ENCODE data around the gene GPR18. TPM values are rescaled to one million over a fixed set of nuclear protein-coding genes. Genes with fewer than 3 reads are reported as not detected.

The GPR18 gene
- total and polyA plus RNA-seq, 2 of the 13 experiments (the other 11 are each of a cell fraction or from before 2014, with no cell fraction given): not detected

GRCh38 chr13:99231721-99232120, 26.5 kb downstream of the GPR18 start:
- no TSS peak for BruUV-seq (replicated peaks)
- no peaks in the 10 kb centered on the region for H3K27me3 ChIP-seq (ENCODE audit: control insufficient read depth in 1 of 2, insufficient read depth in 2 of 2, low read length in 2 of 2)
- ChIA-PET POLR2A (interaction anchor here (1.4 kb wide), 1 partner anchor 31 kb away, joined by 4 read pairs; the partner anchor contains the start of gene UBAC2), CTCF (ENCODE audit: low intra/inter-chr PET ratio, low total read pairs) (no interaction called here)
- H3K9me3 ChIP-seq (ENCODE audit: low read length): no peaks in the 10 kb centered on the region
- H3K4me1 ChIP-seq (ENCODE audit: insufficient read depth, low read length): peaks cover 10% of the 10 kb centered on the region
- no peak overlapping the region for H3K9ac ChIP-seq (ENCODE audit: insufficient read depth, low read depth, low read length)
- H3K4me3 ChIP-seq (replicated peaks in 1 of 3; ENCODE audit: insufficient read depth in 1 of 3, low read depth in 2 of 3, low read length in 3 of 3): no peak overlapping the region
- ATAC-seq (no peak), FAIRE-seq (no peak), DNase-seq (ENCODE audit: low spot score) (no peak)
- H3K36me3 ChIP-seq (replicated peaks in 1 of 2; ENCODE audit: control insufficient read depth in 1 of 2, insufficient read depth in 2 of 2, low read length in 2 of 2): no peaks in the 10 kb centered on the region
- TF ChIP-seq HHEX (CRISPR knock-in tag; IDR thresholded peaks at IDR 0.05): no peak
- no peak for TF ChIP-seq SPEN (CRISPR knock-in tag; IDR thresholded peaks at IDR 0.05; ENCODE audit: low read depth)
- TF ChIP-seq SRSF9 (IDR thresholded peaks at IDR 0.05; ENCODE audit: borderline replicate concordance, insufficient read depth, low read depth, low read length, poor library complexity, severe bottlenecking): no peak
- TF ChIP-seq SRF (IDR thresholded peaks at IDR 0.05; ENCODE audit: low read depth, low read length): no peak
- 100% methylated on average over 1 of the region's 1 CpG for WGBS (ENCODE audit: low lambda C conversion rate)
- H3K79me2 ChIP-seq (ENCODE audit: insufficient read depth, low read length): peaks cover 51% of the 10 kb centered on the region
- peaks cover 9% of the 10 kb centered on the region; the same call in 1 of the 2 replicates for H4K20me1 ChIP-seq (ENCODE audit: insufficient read depth, low read length)
- intact Hi-C loops (cut with micrococcal nuclease; ENCODE audit: unreplicated experiment) (no loop called here), in situ Hi-C loops (cut with HindIII; ENCODE audit: extremely low pct_ligation_motif_present, low pct_unique_long_range_greater_than_20kb) (no loop called here)
- H2AFZ ChIP-seq (ENCODE audit: low read length): no peak overlapping the region
- no peak overlapping the region for H3K27ac ChIP-seq (ENCODE audit: extremely low read length, insufficient read depth, low read length)
- no peak overlapping the region for H3K4me2 ChIP-seq (ENCODE audit: low read depth, low read length)

- DNase-seq (ENCODE audit: low spot score) (no peak), FAIRE-seq (no peak), ATAC-seq (no peak)
- 0 out of 5 replicates have a peak, but pooled peaks cover 0 to 4% of the 10 kb centered on the region in 2 experiments for H3K36me3 ChIP-seq (replicated peaks in 1 of 2; ENCODE audit: control insufficient read depth in 1 of 2, insufficient read depth in 2 of 2, low read length in 2 of 2)
- CTCF ChIA-PET (ENCODE audit: low intra/inter-chr PET ratio, low total read pairs): no interaction called here
- H3K27me3 ChIP-seq (ENCODE audit: control insufficient read depth in 1 of 2, insufficient read depth in 2 of 2, low read length in 2 of 2): no peaks in the 10 kb centered on the region
- no peak overlapping the region for H3K27ac ChIP-seq (ENCODE audit: extremely low read length, insufficient read depth, low read length)
- in situ Hi-C loops (cut with HindIII; ENCODE audit: extremely low pct_ligation_motif_present, low pct_unique_long_range_greater_than_20kb): no loop called here
- H3K9me3 ChIP-seq (ENCODE audit: low read length): no peaks in the 10 kb centered on the region
- H3K4me3 ChIP-seq (replicated peaks in 1 of 3; ENCODE audit: insufficient read depth in 1 of 3, low read depth in 2 of 3, low read length in 3 of 3): no peak overlapping the region
- 80% methylated on average over 3 of the region's 3 CpGs for WGBS (ENCODE audit: low lambda C conversion rate)
- H4K20me1 ChIP-seq (ENCODE audit: insufficient read depth, low read length): peaks cover 14% of the 10 kb centered on the region
- H3K79me2 ChIP-seq (ENCODE audit: insufficient read depth, low read length): peaks cover 58% of the 10 kb centered on the region
- no TSS peak for BruUV-seq (replicated peaks)
- POLR2A ChIA-PET: interaction anchor here (1.4 kb wide), 1 partner anchor 31 kb away, joined by 4 read pairs; the partner anchor contains the start of gene UBAC2
- no peak overlapping the region for H3K4me2 ChIP-seq (ENCODE audit: low read depth, low read length)
- intact Hi-C loops (cut with micrococcal nuclease; ENCODE audit: unreplicated experiment): no loop called here
- H3K4me1 ChIP-seq (ENCODE audit: insufficient read depth, low read length): peaks cover 15% of the 10 kb centered on the region
- no peak overlapping the region for H3K9ac ChIP-seq (ENCODE audit: insufficient read depth, low read depth, low read length)
- no peak overlapping the region for H2AFZ ChIP-seq (ENCODE audit: low read length)
- TF ChIP-seq ZNF205 (CRISPR knock-in tag; IDR thresholded peaks at IDR 0.05) (no peak), ZNF652 (CRISPR knock-in tag; IDR thresholded peaks at IDR 0.05; ENCODE audit: borderline replicate concordance, low read depth) (no peak), HMGXB3 (CRISPR knock-in tag; IDR thresholded peaks at IDR 0.05; ENCODE audit: borderline replicate concordance) (no peak), SRF (IDR thresholded peaks at IDR 0.05; ENCODE audit: low read depth, low read length) (no peak), PRDM4 (CRISPR knock-in tag; IDR thresholded peaks at IDR 0.05; ENCODE audit: borderline replicate concordance) (no peak), SNRNP70 (IDR thresholded peaks at IDR 0.05; ENCODE audit: low read depth, low read length) (no peak)
These were observed 27.2 kb downstream of the GPR18 start for GRCh38 chr13:99230991-99231390.
